OCI-LY7 (cell line): ENCODE results near the gene GLIS2. TPM values are rescaled to one million over a fixed set of nuclear protein-coding genes. Genes with fewer than 3 reads are reported as not detected.

Experiments used
- BruUV-seq: library from RNA; stranded (reverse); fragments of 400-500 nt; replicated peaks from 2 replicates; lab custom pipeline; 2021; lab: Mats Ljungman, UMichigan
- CTCF ChIA-PET: fragments of 300-600 bp; sonication (Branson Sonifier 250); formaldehyde crosslinking; loops from one replicate; lab custom pipeline; 2022; ENCODE audit warnings: antibody characterized with exemption; ENCODE audit not compliant: unreplicated experiment; lab: Charles Lee
- POLR2A ChIA-PET: fragments of 300-600 bp; sonication (Branson Sonifier 250); formaldehyde crosslinking; loops from one replicate; lab custom pipeline; 2022; ENCODE audit warnings: antibody characterized with exemption; lab: Charles Lee
- DNase-seq: peaks from one replicate; pipeline ENCODE4 v3.0.0-alpha.2; 2015; ENCODE audit warnings: low spot score
- H2AFZ ChIP-seq: fragments of 200-600 bp; sonication (generic), shearing (Covaris generic); 2 replicates; pipeline ENCODE4 v1.6.1; 2014; ENCODE audit warnings: mild to moderate bottlenecking, antibody characterized with exemption, low read length, moderate library complexity
- H3K27ac ChIP-seq: fragments of 200-600 bp; sonication (generic); 2 replicates; pipeline ENCODE4 v1.5.1; 2014; ENCODE audit warnings: mixed run types, low read depth, mild to moderate bottlenecking, moderate library complexity, low read length, inconsistent platforms; ENCODE audit not compliant: poor library complexity, severe bottlenecking
- H3K36me3 ChIP-seq: fragments of 200-600 bp; sonication (generic); 2 replicates; pipeline ENCODE4 v1.6.1; 2014; ENCODE audit warnings: mild to moderate bottlenecking, antibody characterized with exemption, low read length, moderate library complexity, mixed read lengths; ENCODE audit not compliant: insufficient read depth
- H3K4me1 ChIP-seq: fragments of 200-600 bp; sonication (generic); 2 replicates; pipeline ENCODE4 v1.5.1; 2014; ENCODE audit warnings: mild to moderate bottlenecking, low read length; ENCODE audit not compliant: insufficient read depth, poor library complexity, severe bottlenecking
- H3K4me2 ChIP-seq: fragments of 200-600 bp; sonication (generic); 2 replicates; pipeline ENCODE4 v1.6.1; 2014; ENCODE audit warnings: mild to moderate bottlenecking, low read length
- H3K4me3 ChIP-seq: fragments of 200-600 bp; sonication (generic); 2 replicates; pipeline ENCODE4 v1.5.1; 2014; ENCODE audit warnings: mild to moderate bottlenecking, low read depth, low read length; ENCODE audit not compliant: poor library complexity, severe bottlenecking
- H3K79me2 ChIP-seq: fragments of 200-600 bp; sonication (generic); 2 replicates; pipeline ENCODE4 v1.6.1; 2016; ENCODE audit warnings: low read depth, mild to moderate bottlenecking, low read length, moderate library complexity, mixed read lengths; ENCODE audit not compliant: insufficient read depth
- H3K9me2 ChIP-seq: fragments of 200-600 bp; sonication (generic); 2 replicates; pipeline ENCODE4 v1.6.1; 2016; ENCODE audit warnings: mild to moderate bottlenecking, low read length, mixed read lengths; ENCODE audit not compliant: insufficient read depth
- H3K9me3 ChIP-seq: fragments of 200-600 bp; sonication (generic); 2 replicates; pipeline ENCODE4 v1.6.1; 2014; ENCODE audit warnings: mild to moderate bottlenecking, mixed run types, low read length, mixed read lengths
- H4K20me1 ChIP-seq: fragments of 200-600 bp; sonication (generic); 2 replicates; pipeline ENCODE4 v1.6.1; 2014; ENCODE audit warnings: mild to moderate bottlenecking, antibody characterized with exemption, low read length, moderate library complexity, mixed read lengths; ENCODE audit not compliant: insufficient read depth
- CTCF ChIP-seq: fragments of 200-600 bp; sonication (generic); conservative IDR thresholded peaks from 2 replicates; pipeline ENCODE4 v1.5.1; 2014; ENCODE audit warnings: mild to moderate bottlenecking, antibody characterized with exemption, low read length, moderate library complexity, mixed read lengths
- EZH2phosphoT487 ChIP-seq: fragments of 200-600 bp; sonication (generic); IDR thresholded peaks from 2 replicates; pipeline ENCODE4 v1.6.1; 2018; ENCODE audit warnings: low read depth, borderline replicate concordance, mild to moderate bottlenecking, mixed run types, antibody characterized with exemption, low read length, moderate library complexity, mixed read lengths
- intact Hi-C: fragments of 100-400 bp; cut with micrococcal nuclease; formaldehyde crosslinking; loops from one replicate; pipeline ENCODE4 v1.10.0; 2022; ENCODE audit not compliant: unreplicated experiment
- total RNA-seq, 2 experiments: library from RNA; depleted of rRNA in 1 of 2; stranded (reverse); fragments of >200 nt in 1 of 2; shearing (Covaris generic) in 1 of 2; gene quantifications; 2 replicates each; pipeline ENCODE4 v1.2.3, GENCODE V29; 2014 to 2022

The GLIS2 gene
- total RNA-seq, 2 experiments from 2014 or later: 0.08 TPM; not detected in 1

GRCh38 chr16:4372001-4372577 is 56.2 kb downstream of the GLIS2 start:
- CTCF ChIA-PET: no interaction called here
- no peak overlapping the region for H2AFZ ChIP-seq
- POLR2A ChIA-PET: no interaction called here
- no peaks in the 10 kb centered on the region for H3K9me3 ChIP-seq
- peaks cover 22% of the 10 kb centered on the region for H3K4me1 ChIP-seq
- TF ChIP-seq EZH2phosphoT487 (no peak), CTCF (no peak)
- no peaks in the 10 kb centered on the region for H3K79me2 ChIP-seq
- peaks cover 6% of the 10 kb centered on the region; the same call in 1 of the 2 replicates for H3K36me3 ChIP-seq
- H3K9me2 ChIP-seq: no peaks in the 10 kb centered on the region
- peak overlapping the region; percentile 54 for H3K4me3 ChIP-seq
- intact Hi-C loops: no loop called here
- BruUV-seq: no TSS peak
- H3K4me2 ChIP-seq: peak overlapping the region; percentile 64
- H4K20me1 ChIP-seq: peaks cover 6% of the 10 kb centered on the region; the same call in 1 of the 2 replicates
- no peak for DNase-seq
- H3K27ac ChIP-seq: no peak overlapping the region

- H3K79me2 ChIP-seq: no peaks in the 10 kb centered on the region
- H3K9me2 ChIP-seq: no peaks in the 10 kb centered on the region
- H2AFZ ChIP-seq: no peak overlapping the region
- ChIA-PET POLR2A (no interaction called here), CTCF (no interaction called here)
- H3K4me3 ChIP-seq: no peak overlapping the region
- no peak overlapping the region for H3K27ac ChIP-seq
- peak overlapping the region; percentile 64 for H3K4me2 ChIP-seq
- BruUV-seq: no TSS peak
- intact Hi-C loops: no loop called here
- DNase-seq: peak; percentile 57
- H3K4me1 ChIP-seq: peaks cover 22% of the 10 kb centered on the region
- H3K9me3 ChIP-seq: no peaks in the 10 kb centered on the region
- no peaks in the 10 kb centered on the region for H3K36me3 ChIP-seq
- H4K20me1 ChIP-seq: peaks cover 6% of the 10 kb centered on the region; the same call in 1 of the 2 replicates
- TF ChIP-seq EZH2phosphoT487 (no peak), CTCF (no peak)
Observed at GRCh38 chr16:4372578-4373355, 56.9 kb downstream of the GLIS2 start.

GRCh38 chr16:4373356-4373908 is 57.6 kb downstream of the GLIS2 start:
- Histone ChIP-seq H2AFZ (no peak overlapping the region), H3K36me3 (no peaks in the 10 kb centered on the region), H3K9me3 (no peaks in the 10 kb centered on the region), H3K4me2 (no peak overlapping the region), H3K79me2 (no peaks in the 10 kb centered on the region), H4K20me1 (peaks cover 6% of the 10 kb centered on the region; the same call in 1 of the 2 replicates), H3K27ac (no peak overlapping the region), H3K9me2 (no peaks in the 10 kb centered on the region), H3K4me3 (no peak overlapping the region), H3K4me1 (peaks cover 22% of the 10 kb centered on the region)
- no peak for DNase-seq
- CTCF ChIA-PET: no interaction called here
- no TSS peak for BruUV-seq
- intact Hi-C loops: no loop called here
- TF ChIP-seq CTCF (no peak), EZH2phosphoT487 (no peak)
- POLR2A ChIA-PET: no interaction called here
